MM.1S (cell line): ENCODE results near the gene FAAP100.

Source experiments
- EZH2 ChIP-seq: fragments of 300-600 bp; sonication (generic); optimal IDR thresholded peaks from 2 replicates; pipeline ENCODE3; 2017; ENCODE audit warnings: low read depth, mild to moderate bottlenecking, antibody characterized with exemption, low read length, mixed read lengths
- EZH2phosphoT487 ChIP-seq: fragments of 300-600 bp; sonication (generic); IDR thresholded peaks from 2 replicates; pipeline ENCODE4 v1.6.1; 2018; ENCODE audit warnings: antibody characterized with exemption, low read length
- TF ChIP-seq, protein P1 (sequence below): fragments of 300-600 bp; sonication (generic); IDR thresholded peaks from 2 replicates; pipeline ENCODE4 v1.5.1; 2016; ENCODE audit warnings: antibody characterized with exemption, low read length, mixed read lengths

DNA sequence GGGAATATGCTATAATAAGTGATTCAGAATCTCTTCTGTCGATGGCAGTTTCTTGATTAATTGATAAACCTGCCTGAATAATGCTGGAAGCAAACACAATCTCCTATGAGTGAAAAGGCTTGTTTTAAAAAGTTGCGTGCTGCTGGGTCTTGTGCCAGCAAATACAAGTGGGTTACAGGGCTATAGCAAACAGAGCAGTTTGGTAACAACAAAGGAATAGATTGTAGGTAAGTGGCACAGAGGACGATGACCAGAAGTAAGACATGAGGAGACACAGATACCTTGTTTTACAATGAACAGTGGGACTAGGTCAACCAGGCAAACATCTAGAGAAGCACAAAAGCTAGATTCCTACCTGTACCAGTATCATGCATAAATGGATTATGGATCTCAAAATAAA lies 23.7 kb upstream of the FAAP100 start:
- no peak for TF ChIP-seq EZH2
- TF ChIP-seq, protein P1, sequence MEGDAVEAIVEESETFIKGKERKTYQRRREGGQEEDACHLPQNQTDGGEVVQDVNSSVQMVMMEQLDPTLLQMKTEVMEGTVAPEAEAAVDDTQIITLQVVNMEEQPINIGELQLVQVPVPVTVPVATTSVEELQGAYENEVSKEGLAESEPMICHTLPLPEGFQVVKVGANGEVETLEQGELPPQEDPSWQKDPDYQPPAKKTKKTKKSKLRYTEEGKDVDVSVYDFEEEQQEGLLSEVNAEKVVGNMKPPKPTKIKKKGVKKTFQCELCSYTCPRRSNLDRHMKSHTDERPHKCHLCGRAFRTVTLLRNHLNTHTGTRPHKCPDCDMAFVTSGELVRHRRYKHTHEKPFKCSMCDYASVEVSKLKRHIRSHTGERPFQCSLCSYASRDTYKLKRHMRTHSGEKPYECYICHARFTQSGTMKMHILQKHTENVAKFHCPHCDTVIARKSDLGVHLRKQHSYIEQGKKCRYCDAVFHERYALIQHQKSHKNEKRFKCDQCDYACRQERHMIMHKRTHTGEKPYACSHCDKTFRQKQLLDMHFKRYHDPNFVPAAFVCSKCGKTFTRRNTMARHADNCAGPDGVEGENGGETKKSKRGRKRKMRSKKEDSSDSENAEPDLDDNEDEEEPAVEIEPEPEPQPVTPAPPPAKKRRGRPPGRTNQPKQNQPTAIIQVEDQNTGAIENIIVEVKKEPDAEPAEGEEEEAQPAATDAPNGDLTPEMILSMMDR, result no peak
- TF ChIP-seq EZH2phosphoT487, result no peak
